Smooth muscle cell of the brain vasculature (primary cell): ENCODE data around the gene COL4A6.

Source experiments
- DNase-seq: peaks from one replicate; pipeline ENCODE4 v3.0.0-alpha.2; 2012; ENCODE audit warnings: low read depth, low spot score

Gene COL4A6

DNA sequence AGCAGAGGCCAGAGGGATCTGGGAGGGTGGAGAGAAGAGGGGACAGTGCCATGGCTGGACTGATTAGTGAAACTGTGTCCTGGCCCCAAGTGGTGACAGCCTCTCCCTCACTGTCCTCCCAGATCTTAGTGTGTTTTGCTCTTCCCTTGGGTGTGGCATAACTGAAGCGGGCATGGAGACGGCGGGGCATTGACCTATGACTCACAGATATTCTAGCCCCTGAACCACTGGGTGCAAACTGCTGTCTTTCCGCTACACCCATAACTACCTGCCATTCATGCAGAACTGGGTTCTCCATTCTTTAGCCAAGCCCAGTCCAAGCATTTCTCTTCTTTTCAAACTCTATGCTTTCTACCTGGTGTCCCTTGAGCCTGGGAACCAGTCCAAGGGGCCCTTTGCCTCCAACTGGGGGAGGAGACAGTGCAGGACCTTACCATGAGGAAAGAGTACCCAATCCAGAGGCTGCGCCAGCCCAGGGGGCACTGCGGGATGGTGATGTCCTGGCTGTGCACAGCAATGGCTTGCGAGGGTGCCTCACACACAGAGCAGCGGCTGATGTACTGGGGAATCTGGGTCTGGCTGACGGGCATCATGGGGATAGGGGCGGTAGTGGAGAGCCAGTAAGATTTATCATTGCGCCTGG is 279.1 kb downstream of the COL4A6 start:
- no peak for DNase-seq

- no peak for DNase-seq
Observed at GRCh38 chrX:108157628-108158027, 280.6 kb downstream of the COL4A6 start.

DNA sequence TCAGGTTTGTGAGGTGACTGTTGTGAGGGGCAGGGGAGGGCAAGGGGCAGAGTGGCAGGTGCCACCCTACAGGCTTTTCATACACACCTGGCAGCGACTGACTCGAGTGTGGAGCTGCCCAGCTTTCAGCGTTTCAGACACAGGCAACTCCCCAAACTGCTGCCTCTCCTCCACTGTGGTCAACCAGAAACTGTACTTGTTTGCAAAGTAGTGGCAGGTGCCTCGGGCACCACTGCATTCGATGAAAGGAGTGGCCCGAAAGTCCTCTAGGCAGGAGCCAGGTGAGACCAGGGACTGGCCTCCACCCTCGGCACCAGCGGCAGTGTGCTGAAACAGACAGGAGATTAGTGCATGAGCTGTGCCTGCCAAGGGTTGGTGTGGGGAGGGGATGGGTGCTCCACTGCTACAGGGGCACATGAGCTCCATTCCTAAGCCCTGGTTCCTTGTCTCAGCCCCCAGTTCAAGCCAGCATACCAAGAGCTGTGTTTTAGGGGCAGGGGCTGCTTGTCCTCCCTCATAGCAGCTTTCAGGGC is 281.2 kb downstream of the COL4A6 start:
- no peak for DNase-seq

DNA sequence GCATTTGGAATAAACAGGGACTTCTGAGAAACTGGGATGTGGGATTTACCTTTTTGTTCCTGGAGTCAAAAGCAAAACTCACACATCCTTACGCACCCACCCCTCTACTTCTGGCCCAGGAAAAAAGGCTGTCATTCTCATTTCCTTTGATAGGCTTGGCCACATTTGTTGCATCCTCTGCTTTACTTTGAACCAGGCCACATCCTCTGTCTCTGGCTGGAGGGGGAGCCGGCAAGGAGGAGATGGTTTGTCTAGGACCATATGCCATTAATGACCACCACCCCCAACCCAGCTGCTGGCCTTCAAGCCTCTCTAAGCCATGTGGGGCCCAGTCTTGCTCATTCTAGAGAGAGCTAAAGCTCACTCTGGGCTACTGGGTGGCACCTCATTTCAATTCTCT is 282.1 kb downstream of the COL4A6 start:
- DNase-seq = no peak

DNA sequence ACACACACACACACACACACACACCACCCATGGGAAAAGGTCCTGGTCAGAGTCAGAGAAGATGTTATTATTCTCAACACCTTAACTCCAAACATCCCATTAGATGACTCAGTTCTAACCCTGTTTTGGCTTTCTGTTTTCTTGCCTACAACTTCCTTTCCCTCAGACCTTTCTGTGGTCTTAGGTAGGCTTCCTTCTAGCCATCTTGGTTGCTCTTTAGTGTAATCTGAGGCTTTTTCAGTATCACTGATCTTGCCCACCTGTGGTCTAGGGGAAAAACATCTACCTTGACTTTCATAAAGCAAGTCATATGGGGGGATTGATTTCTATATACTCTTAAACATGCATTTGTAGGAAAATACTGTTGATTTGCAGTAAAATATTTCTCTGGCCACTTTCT is 289.7 kb downstream of the COL4A6 start:
- DNase-seq = no peak

- DNase-seq = no peak
Observed at GRCh38 chrX:108138814-108139702, 299.2 kb downstream of the COL4A6 start.

GRCh38 chrX:108134724-108135123 is 303.5 kb downstream of the COL4A6 start:
- no peak for DNase-seq

DNA sequence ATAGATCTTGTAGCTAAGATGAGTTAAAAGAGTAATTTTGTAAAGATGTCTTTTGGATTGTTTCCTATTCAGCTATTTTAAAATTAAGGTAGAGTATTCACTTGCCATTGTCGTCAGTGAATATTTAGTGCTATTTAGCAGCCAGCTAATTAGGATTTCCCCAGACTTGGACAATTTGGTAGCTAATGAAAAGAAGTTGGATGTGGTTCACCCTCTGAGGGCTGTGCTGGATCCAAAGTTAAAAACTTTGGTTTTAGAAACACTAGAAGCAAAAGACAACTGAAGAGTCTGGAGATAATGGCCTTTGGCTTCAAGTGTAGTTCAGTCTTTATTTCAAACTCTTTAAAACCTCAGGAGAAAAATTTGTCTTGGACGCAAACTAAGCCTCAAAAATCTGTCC is 305.3 kb downstream of the COL4A6 start:
- DNase-seq = no peak

DNA sequence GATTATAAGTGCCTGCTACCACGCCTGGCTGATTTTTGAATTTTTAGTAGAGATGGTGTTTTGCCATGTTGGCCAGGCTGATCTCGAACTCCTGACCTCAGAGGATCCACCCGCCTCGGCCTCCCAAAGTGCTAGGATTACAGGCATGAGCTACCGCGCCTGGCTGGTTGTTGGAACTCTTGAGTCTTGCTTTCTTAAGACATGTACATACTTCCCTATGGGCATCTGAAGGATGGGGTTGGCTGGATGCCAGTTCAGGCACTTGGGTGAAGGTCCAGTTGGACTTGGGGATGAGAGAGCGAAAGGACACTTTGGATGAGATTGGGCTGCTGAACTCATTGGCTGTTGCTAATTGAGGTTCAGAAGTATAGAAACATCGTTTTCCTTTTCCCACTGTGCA is 306.2 kb downstream of the COL4A6 start:
- DNase-seq = no peak

DNA sequence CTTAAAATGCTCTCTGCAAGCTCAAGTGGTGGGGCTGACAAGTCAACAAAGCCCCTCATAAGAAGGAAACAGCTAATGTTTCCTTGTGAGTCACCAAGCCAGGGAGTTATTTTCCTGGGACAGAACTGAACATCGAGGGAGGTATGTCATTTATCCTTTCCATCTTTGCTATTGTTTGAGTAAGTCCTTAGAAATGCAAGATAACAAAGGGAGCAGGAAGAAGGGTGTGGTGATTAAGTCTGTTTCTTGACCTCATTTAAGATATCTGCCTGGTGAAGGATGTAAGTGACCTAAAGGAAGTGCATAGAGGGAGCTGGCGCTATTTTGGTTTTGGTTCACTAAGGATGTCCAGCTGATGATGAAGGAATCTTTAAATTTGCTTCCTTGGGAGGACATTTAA is 306.8 kb downstream of the COL4A6 start:
- DNase-seq = no peak

- no peak for DNase-seq
Observed at GRCh38 chrX:108130889-108131288, 307.3 kb downstream of the COL4A6 start.

DNA sequence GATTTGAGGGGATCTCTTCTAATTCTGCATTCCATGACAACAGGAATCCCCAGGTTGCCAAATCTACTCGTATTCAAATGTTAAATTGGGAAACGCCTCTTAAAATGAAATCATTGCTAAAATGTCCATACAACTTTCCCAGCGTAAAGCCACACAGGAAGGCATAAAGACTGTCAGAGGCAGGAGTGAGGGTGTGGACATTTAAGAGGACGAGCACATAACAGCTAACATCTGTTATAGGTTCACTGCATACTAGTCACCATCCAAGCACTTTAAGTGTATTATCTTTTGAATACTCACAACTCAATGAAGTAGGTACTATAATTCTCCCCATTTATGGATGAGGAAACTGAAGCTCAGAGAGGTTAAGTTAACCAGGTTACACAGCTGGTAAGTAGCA is 311.1 kb downstream of the COL4A6 start:
- DNase-seq = no peak

GRCh38 chrX:108126661-108127060 is 311.6 kb downstream of the COL4A6 start:
- DNase-seq = no peak

- no peak for DNase-seq
Observed at GRCh38 chrX:108123591-108124366, 314.4 kb downstream of the COL4A6 start.

GRCh38 chrX:108122748-108123147 is 315.5 kb downstream of the COL4A6 start:
- DNase-seq = no peak

- no peak for DNase-seq
Observed at GRCh38 chrX:108121291-108121690, 316.9 kb downstream of the COL4A6 start.

GRCh38 chrX:108117988-108118387 is 320.2 kb downstream of the COL4A6 start:
- DNase-seq = no peak

DNA sequence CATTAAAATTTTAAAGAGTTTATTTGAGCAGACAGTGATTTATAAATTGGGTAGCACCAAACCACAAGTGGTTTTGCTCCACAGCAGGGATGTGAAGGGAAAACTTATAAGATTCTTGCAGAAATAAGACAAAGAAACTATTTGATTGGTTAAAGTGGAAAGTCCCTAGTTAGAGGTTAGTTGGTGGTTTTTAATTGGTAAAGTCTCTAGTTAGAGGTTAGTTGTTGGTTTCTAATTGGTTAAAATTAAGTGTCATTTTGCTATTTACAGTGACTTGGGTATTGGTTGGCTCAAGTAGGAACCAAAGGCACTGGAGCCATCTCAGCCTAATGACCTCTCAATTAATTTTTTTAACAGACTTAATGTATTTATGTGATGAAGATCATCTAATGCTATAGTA is 323.7 kb downstream of the COL4A6 start:
- DNase-seq = no peak
